LNCAP (cell line): ENCODE results near the gene GPR146.

Source experiments
- CTCF ChIP-seq: fragments of 450-650 bp; IDR thresholded peaks from 2 replicates; pipeline ENCODE4 v1.5.1; 2017; ENCODE audit warnings: mild to moderate bottlenecking

The GPR146 gene

GRCh38 chr7:1100834-1101562 is 56.7 kb downstream of the GPR146 start:
- TF ChIP-seq CTCF, result no peak

GRCh38 chr7:1101563-1102431 is 57.5 kb downstream of the GPR146 start:
- TF ChIP-seq CTCF, result no peak

GRCh38 chr7:1103009-1103788 is 58.9 kb downstream of the GPR146 start:
- TF ChIP-seq CTCF, result no peak

- TF ChIP-seq CTCF, result no peak
Measured at GRCh38 chr7:1103789-1104515, 59.6 kb downstream of the GPR146 start.

- TF ChIP-seq CTCF, result no peak
Measured at GRCh38 chr7:1104516-1105179, 60.3 kb downstream of the GPR146 start.

- no peak for TF ChIP-seq CTCF
Measured at GRCh38 chr7:1105189-1105588, 60.8 kb downstream of the GPR146 start.
